Fibroblast of skin of abdomen (primary cell): ENCODE measurements around the gene MLXIPL.
"Not testable (repeated sequence)": the region's sequence is repeated elsewhere in the genome, so short reads cannot be mapped to it uniquely, and the experiment has no call there.

ENCODE experiments used
- DNase-seq: peaks from one replicate; pipeline ENCODE4 v3.0.0-alpha.2; 2013

MLXIPL gene

GRCh38 chr7:73577627-73578341, 46.5 kb downstream of the MLXIPL start:
- peak; percentile 19 for DNase-seq

- DNase-seq: no peak
These were observed 50.5 kb downstream of the MLXIPL start for GRCh38 chr7:73573791-73574190.

- no peak for DNase-seq
These were observed 51.0 kb downstream of the MLXIPL start for GRCh38 chr7:73573276-73573675.

GRCh38 chr7:73572767-73573186, 51.5 kb downstream of the MLXIPL start:
- no peak for DNase-seq

GRCh38 chr7:73570977-73571376, 53.3 kb downstream of the MLXIPL start:
- no peak for DNase-seq

- no peak for DNase-seq
These were observed 53.8 kb downstream of the MLXIPL start for GRCh38 chr7:73570521-73570920.

- DNase-seq: no peak
These were observed 55.2 kb downstream of the MLXIPL start for GRCh38 chr7:73569042-73569608.

- peak; percentile 29 for DNase-seq
These were observed 56.3 kb downstream of the MLXIPL start for GRCh38 chr7:73567846-73568685.

- no peak for DNase-seq
These were observed 57.2 kb downstream of the MLXIPL start for GRCh38 chr7:73567140-73567539.

- not testable (repeated sequence) for DNase-seq
These were observed 57.9 kb downstream of the MLXIPL start for GRCh38 chr7:73566431-73566830.

GRCh38 chr7:73565675-73566340, 58.5 kb downstream of the MLXIPL start:
- no peak for DNase-seq

GRCh38 chr7:73560109-73560835, 64.0 kb downstream of the MLXIPL start:
- peak; percentile 86 for DNase-seq

- peak; percentile 70 for DNase-seq
These were observed 66.7 kb downstream of the MLXIPL start, which contains the start of gene BCL7B for GRCh38 chr7:73557397-73558257. Gene BCL7B (minus strand): TSS chr7:73557690. CDS start chr7:73557578, 112 bp downstream.

GRCh38 chr7:73557108-73557396, 67.3 kb downstream of the MLXIPL start:
- peak; percentile 91 for DNase-seq

- no peak for DNase-seq
These were observed 67.9 kb downstream of the MLXIPL start for GRCh38 chr7:73556208-73557107.

- DNase-seq: no peak
These were observed 68.8 kb downstream of the MLXIPL start for GRCh38 chr7:73555411-73555982.

- DNase-seq: not testable (repeated sequence)
These were observed 74.2 kb downstream of the MLXIPL start for GRCh38 chr7:73550093-73550492.

GRCh38 chr7:73549176-73549575, 75.1 kb downstream of the MLXIPL start:
- no peak for DNase-seq

GRCh38 chr7:73547841-73548240, 76.5 kb downstream of the MLXIPL start:
- no peak for DNase-seq

GRCh38 chr7:73544678-73545077, 79.6 kb downstream of the MLXIPL start:
- DNase-seq: no peak
